Ascending aorta (tissue), 2 donors: Measurements from ENCODE around the gene DNAJC3. TPM values are rescaled to one million over a fixed set of nuclear protein-coding genes. Genes with fewer than 3 reads are reported as not detected.

Experiments used
- DNase-seq, 2 donors: peaks; one replicate each; pipeline ENCODE4 v3.0.0-alpha.2; 2019; ENCODE audit warnings: low spot score in 2 of 2
- H3K27ac ChIP-seq, 2 donors: fragments of 200-600 bp; sonication (generic); one replicate each; pipeline ENCODE4 v1.5.1; 2016 to 2017; ENCODE audit warnings: mild to moderate bottlenecking in 1 of 2
- H3K27me3 ChIP-seq: fragments of 200-600 bp; sonication (generic); one replicate; pipeline ENCODE4 v1.5.1; 2017
- H3K36me3 ChIP-seq, 2 donors: fragments of 200-600 bp; sonication (generic); one replicate each; pipeline ENCODE4 v1.5.1; 2016
- H3K4me1 ChIP-seq, 2 donors: fragments of 200-600 bp; sonication (generic); one replicate each; pipeline ENCODE4 v1.5.1; 2016 to 2017; ENCODE audit warnings: mild to moderate bottlenecking in 1 of 2
- H3K4me3 ChIP-seq, 2 donors: fragments of 200-600 bp; sonication (generic); one replicate each; pipeline ENCODE4 v1.5.1; 2016 to 2017; ENCODE audit warnings: mild to moderate bottlenecking in 1 of 2
- H3K9me3 ChIP-seq, 2 donors: fragments of 200-600 bp; sonication (generic); one replicate each; pipeline ENCODE4 v1.5.1; 2016
- intact Hi-C: fragments of 100-400 bp; cut with DNase I; formaldehyde crosslinking; loops from one replicate; pipeline ENCODE4 v1.15.1; 2023
- total RNA-seq: library from RNA; depleted of rRNA; stranded (reverse); fragments of >200 nt; gene quantifications from one replicate; pipeline ENCODE4 v1.1.0, GENCODE V29; 2016
- TF ChIP-seq, protein P1 (sequence below), 3 experiments: fragments of 200-600 bp in 2 of 3; fragments of 450-650 bp in 1 of 3; sonication (generic) in 2 of 3; IDR thresholded peaks; one replicate each; pipeline ENCODE4 v1.5.1; 2016 to 2019; ENCODE audit warnings: antibody characterized with exemption in 3 of 3, mild to moderate bottlenecking in 1 of 3, moderate library complexity in 1 of 3

The DNAJC3 gene
- total RNA-seq, 1 donor from 2014 or later = 44.3 TPM

DNA sequence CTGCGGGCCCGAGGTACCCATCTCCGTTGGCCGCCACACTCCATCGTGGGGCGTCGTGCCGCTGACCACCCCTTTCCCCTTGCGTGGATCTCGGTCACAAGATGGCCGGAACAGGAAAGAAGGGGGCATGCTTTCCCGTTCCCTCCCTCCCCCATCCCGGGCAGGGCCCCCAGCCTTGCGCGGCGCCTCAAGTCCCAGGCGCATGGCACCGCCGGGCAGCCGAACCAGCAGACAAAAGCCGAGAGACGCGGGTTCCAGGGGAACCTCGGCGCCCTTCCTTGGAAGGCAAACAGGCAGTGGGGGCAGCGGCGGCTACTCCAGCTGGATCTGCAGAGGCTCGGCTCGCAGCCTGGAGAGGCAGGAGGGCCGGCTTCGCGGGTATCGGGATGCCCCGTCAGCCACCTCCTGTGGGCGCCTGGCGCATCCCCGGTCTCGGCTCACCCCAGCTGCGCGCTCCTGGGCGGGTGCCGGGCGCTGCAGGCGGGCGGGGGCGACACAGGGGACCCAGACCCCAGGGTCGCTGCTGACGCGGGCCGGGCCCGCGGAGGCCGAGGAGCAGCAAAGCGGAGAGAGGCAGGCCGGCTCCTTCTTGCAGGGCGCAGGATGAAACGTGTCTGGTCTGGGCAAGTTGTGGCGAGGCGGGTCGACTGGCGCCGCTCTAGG, 32.9 kb upstream of the DNAJC3 start:
- TF ChIP-seq, protein P1, sequence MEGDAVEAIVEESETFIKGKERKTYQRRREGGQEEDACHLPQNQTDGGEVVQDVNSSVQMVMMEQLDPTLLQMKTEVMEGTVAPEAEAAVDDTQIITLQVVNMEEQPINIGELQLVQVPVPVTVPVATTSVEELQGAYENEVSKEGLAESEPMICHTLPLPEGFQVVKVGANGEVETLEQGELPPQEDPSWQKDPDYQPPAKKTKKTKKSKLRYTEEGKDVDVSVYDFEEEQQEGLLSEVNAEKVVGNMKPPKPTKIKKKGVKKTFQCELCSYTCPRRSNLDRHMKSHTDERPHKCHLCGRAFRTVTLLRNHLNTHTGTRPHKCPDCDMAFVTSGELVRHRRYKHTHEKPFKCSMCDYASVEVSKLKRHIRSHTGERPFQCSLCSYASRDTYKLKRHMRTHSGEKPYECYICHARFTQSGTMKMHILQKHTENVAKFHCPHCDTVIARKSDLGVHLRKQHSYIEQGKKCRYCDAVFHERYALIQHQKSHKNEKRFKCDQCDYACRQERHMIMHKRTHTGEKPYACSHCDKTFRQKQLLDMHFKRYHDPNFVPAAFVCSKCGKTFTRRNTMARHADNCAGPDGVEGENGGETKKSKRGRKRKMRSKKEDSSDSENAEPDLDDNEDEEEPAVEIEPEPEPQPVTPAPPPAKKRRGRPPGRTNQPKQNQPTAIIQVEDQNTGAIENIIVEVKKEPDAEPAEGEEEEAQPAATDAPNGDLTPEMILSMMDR (IDR thresholded peaks at IDR 0.05) = no peak
- H3K36me3 ChIP-seq = no peaks in the 10 kb centered on the region
- peaks cover 4 to 7% of the 10 kb centered on the region in 2 donors for H3K4me1 ChIP-seq
- H3K27ac ChIP-seq = peak overlapping the region; percentile 70 to 72
- peak overlapping the region; percentile 66 to 77 for H3K4me3 ChIP-seq
- DNase-seq = no peak
- no peaks in the 10 kb centered on the region for H3K9me3 ChIP-seq
- intact Hi-C loops = loop anchor here (1.0 kb wide), 1 partner anchor 32 kb away; no protein-coding TSS in a partner anchor
- H3K27me3 ChIP-seq = no peaks in the 10 kb centered on the region

DNA sequence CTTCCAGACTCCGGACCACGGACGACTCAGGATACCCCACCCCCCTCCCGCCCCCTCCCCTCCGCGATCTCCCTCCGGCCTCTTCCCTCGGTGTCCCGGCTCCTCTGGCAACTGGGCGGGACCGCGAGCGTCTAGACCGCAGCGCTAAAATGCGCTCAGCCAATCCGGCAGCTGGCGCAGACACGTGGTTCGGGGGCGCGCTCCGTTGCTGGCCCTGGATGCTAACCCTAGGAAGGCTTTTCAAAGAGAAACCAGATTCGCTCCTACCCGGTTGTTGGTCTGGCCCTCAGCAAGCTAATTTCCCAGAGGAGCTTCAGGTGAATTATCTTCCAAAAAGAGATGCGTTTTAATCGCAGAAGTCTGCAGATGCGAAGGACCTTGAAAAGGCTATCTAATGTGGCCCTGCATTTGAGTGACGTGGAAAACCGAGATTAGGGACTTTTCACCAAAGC, 32.3 kb upstream of the DNAJC3 start, which contains the start of gene DZIP1:
TSS of gene DZIP1 (minus strand) at position 106 of the 452 bp plus-strand sequence. CDS start 2,677 bp downstream, outside the sequence.
- H3K36me3 ChIP-seq = no peaks in the 10 kb centered on the region
- intact Hi-C loops = loop anchor here (1.0 kb wide), 1 partner anchor 32 kb away; no protein-coding TSS in a partner anchor
- no peaks in the 10 kb centered on the region for H3K9me3 ChIP-seq
- TF ChIP-seq, protein P1 (IDR thresholded peaks at IDR 0.05) = no peak
- H3K27me3 ChIP-seq = no peaks in the 10 kb centered on the region
- peaks cover 4 to 7% of the 10 kb centered on the region in 2 donors for H3K4me1 ChIP-seq
- peak within 1 kb of the TSS; percentile 66 to 77 for H3K4me3 ChIP-seq
- H3K27ac ChIP-seq = peak within 1 kb of the TSS; percentile 70 to 72
- DNase-seq = peak in 1 of 2 donors; percentile 85

DNA sequence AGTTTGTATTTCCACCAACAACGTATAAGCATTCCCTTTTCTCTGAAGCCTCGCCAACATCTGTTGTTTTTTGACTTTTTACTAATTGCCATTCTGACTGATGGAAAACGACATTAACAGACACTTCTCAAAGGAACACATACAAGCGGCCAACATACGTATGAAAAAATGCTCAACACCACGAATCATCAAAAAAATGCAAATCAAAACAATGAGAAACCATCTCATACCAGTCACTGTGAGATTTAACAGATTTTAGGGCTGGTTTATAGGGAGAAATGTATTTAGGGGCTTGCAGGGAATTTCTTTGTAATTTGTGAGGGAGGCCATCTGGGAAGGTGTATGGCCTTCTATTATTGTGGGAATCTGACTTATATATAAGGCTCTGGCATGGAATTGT, 29.6 kb upstream of the DNAJC3 start:
- Histone ChIP-seq H3K9me3 (no peaks in the 10 kb centered on the region), H3K27me3 (no peaks in the 10 kb centered on the region), H3K4me1 (peaks cover 0 to 4% of the 10 kb centered on the region in 2 donors), H3K36me3 (no peaks in the 10 kb centered on the region), H3K4me3 (no peak overlapping the region), H3K27ac (no peak overlapping the region)
- DNase-seq = no peak
- TF ChIP-seq, protein P1 (IDR thresholded peaks at IDR 0.05) = no peak
- intact Hi-C loops = no loop called here

DNA sequence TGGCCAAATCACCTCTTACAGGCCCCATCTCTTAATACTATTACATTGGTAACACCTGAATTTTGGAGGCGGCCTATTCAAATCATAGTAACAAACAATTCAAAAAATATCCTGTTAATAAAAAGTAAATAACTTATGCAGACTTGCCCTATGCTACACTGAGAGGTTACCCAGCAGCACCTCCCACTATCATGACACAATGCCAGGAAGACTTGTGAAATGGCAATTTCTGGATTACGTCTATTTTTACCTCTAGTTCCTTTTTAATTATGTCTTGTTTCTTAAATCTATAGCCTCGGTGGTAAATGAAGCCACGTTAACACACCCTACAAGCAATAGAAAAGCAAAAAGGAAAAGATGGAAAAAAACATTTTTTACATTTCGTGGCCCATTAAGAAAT, 26.2 kb upstream of the DNAJC3 start:
- TF ChIP-seq, protein P1 (IDR thresholded peaks at IDR 0.05) = no peak
- intact Hi-C loops = no loop called here
- DNase-seq = no peak
- Histone ChIP-seq H3K27me3 (no peaks in the 10 kb centered on the region), H3K9me3 (no peaks in the 10 kb centered on the region), H3K36me3 (no peaks in the 10 kb centered on the region), H3K27ac (no peak overlapping the region), H3K4me1 (no peaks in the 10 kb centered on the region), H3K4me3 (no peak overlapping the region)

DNA sequence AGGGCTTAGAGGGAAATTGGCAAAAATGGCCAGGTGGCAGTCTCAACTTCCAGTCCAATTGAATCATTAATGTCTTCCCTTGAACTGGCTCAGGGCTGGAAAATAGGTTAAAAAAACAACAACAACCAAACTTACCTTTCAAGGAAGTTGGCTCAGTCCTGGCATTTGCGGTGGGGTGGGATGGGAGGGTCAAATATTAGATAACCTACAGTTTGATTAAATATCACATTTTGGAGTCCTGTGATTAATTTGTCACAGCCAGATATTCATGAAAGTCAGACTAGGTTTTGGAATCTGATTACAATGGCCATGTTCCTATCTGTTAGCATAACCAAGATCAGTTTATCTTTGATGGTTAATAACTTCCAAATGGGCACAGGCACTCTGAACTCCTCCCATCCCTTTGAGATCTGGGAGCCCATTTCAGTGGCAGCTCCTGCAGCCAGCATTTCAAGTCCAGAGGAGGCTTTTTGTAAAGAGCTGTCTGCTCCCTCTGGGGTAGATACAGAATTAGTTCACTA, 24.6 kb upstream of the DNAJC3 start:
- intact Hi-C loops = no loop called here
- Histone ChIP-seq H3K4me3 (no peak overlapping the region), H3K27ac (no peak overlapping the region), H3K9me3 (no peaks in the 10 kb centered on the region), H3K4me1 (no peaks in the 10 kb centered on the region), H3K27me3 (no peaks in the 10 kb centered on the region), H3K36me3 (no peaks in the 10 kb centered on the region)
- no peak for DNase-seq
- TF ChIP-seq, protein P1 (IDR thresholded peaks at IDR 0.05) = no peak
